ENCODE data around the gene WLS.

DNA sequence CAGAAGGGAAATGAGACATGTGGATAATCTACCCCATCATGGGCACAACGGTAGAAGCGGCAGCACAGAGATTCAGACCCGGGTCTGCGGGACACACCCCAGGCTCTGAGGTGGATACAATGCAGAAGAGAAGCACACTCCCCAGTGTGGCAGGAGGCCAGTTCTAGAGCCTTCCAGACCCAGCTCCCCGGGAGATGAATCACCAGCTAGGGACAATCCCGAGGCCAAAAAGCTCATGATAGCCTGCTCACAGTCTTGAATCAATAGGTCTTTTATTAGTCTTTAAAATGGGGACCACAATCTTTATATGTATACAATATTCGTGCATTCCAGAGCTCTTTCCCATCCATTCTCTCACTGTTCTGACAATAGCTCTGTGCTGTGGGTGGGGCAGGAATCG is 124.6 kb downstream of the WLS start:
- TF ChIP-seq, protein P1, sequence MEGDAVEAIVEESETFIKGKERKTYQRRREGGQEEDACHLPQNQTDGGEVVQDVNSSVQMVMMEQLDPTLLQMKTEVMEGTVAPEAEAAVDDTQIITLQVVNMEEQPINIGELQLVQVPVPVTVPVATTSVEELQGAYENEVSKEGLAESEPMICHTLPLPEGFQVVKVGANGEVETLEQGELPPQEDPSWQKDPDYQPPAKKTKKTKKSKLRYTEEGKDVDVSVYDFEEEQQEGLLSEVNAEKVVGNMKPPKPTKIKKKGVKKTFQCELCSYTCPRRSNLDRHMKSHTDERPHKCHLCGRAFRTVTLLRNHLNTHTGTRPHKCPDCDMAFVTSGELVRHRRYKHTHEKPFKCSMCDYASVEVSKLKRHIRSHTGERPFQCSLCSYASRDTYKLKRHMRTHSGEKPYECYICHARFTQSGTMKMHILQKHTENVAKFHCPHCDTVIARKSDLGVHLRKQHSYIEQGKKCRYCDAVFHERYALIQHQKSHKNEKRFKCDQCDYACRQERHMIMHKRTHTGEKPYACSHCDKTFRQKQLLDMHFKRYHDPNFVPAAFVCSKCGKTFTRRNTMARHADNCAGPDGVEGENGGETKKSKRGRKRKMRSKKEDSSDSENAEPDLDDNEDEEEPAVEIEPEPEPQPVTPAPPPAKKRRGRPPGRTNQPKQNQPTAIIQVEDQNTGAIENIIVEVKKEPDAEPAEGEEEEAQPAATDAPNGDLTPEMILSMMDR (IDR thresholded peaks at IDR 0.05): no peak
- TF ChIP-seq POLR2AphosphoS5 (IDR thresholded peaks at IDR 0.05): no peak
